OCI-LY3 (cell line): ENCODE measurements around the gene NCAM2.

Experiments used
- H2AFZ ChIP-seq: fragments of 200-600, 300-600 bp; shearing (Covaris generic); 2 replicates; pipeline ENCODE4 v1.6.0; 2014; ENCODE audit warnings: antibody characterized with exemption, low read depth, low read length
- H3K27ac ChIP-seq: fragments of 200-600, 300-600 bp; sonication (generic); 2 replicates; pipeline ENCODE4 v1.5.1; 2014; ENCODE audit warnings: mild to moderate bottlenecking, low read length, moderate library complexity, mixed read lengths
- H3K27me3 ChIP-seq: fragments of 200-600, 300-600 bp; sonication (generic); 2 replicates; pipeline ENCODE4 v1.6.1; 2014; ENCODE audit warnings: low read depth, low read length, mixed read lengths
- H3K36me3 ChIP-seq: fragments of 200-600, 300-600 bp; sonication (generic); replicated peaks from 2 replicates; pipeline ENCODE3; 2014; ENCODE audit warnings: low read depth, low read length, mixed read lengths
- H3K4me1 ChIP-seq: fragments of 300-600, 200-600 bp; sonication (generic); 2 replicates; pipeline ENCODE4 v1.6.1; 2014; ENCODE audit warnings: low read length, mixed read lengths
- H3K4me2 ChIP-seq: fragments of 200-600, 300-600 bp; sonication (generic); 2 replicates; pipeline ENCODE4 v1.6.1; 2014; ENCODE audit warnings: low read length, mixed read lengths
- H3K4me3 ChIP-seq: fragments of 300-600, 200-600 bp; sonication (generic); 2 replicates; pipeline ENCODE4 v1.5.1; 2014; ENCODE audit warnings: antibody characterized with exemption, mild to moderate bottlenecking, low read length, moderate library complexity
- H3K79me2 ChIP-seq: fragments of 300-600, 200-600 bp; shearing (Covaris generic); 2 replicates; pipeline ENCODE4 v1.6.1; 2014; ENCODE audit warnings: mild to moderate bottlenecking, low read length, mixed read lengths
- H3K9ac ChIP-seq: fragments of 300-600, 200-600 bp; shearing (Covaris generic); 2 replicates; pipeline ENCODE4 v1.6.0; 2014; ENCODE audit warnings: mild to moderate bottlenecking, low read length, moderate library complexity
- H3K9me3 ChIP-seq: fragments of 200-600, 300-600 bp; shearing (Covaris generic); 2 replicates; pipeline ENCODE4 v1.6.1; 2014; ENCODE audit warnings: low read length, mixed read lengths; ENCODE audit not compliant: insufficient read depth
- H4K20me1 ChIP-seq: fragments of 200-600, 300-600 bp; sonication (generic); 2 replicates; pipeline ENCODE4 v1.6.1; 2016; ENCODE audit warnings: low read length, mixed read lengths; ENCODE audit not compliant: insufficient read depth
- CTCF ChIP-seq: fragments of 200-600, 300-600 bp; sonication (generic); IDR thresholded peaks from 2 replicates; pipeline ENCODE4 v1.5.1; 2014; ENCODE audit warnings: antibody characterized with exemption, low read length, low read depth
- EZH2phosphoT487 ChIP-seq: fragments of 200-600 bp; shearing (Covaris generic); IDR thresholded peaks from 2 replicates; pipeline ENCODE4 v1.6.1; 2018; ENCODE audit warnings: antibody characterized with exemption, mixed run types, low read depth

Gene NCAM2

GRCh38 chr21:21213297-21213696, 215.1 kb downstream of the NCAM2 start:
- Histone ChIP-seq H3K27me3 (no peaks in the 10 kb centered on the region), H2AFZ (no peak overlapping the region), H3K36me3 (no peaks in the 10 kb centered on the region), H3K9ac (no peak overlapping the region), H3K4me2 (no peak overlapping the region), H4K20me1 (no peaks in the 10 kb centered on the region), H3K27ac (no peak overlapping the region), H3K4me1 (peaks cover 7% of the 10 kb centered on the region), H3K9me3 (no peaks in the 10 kb centered on the region), H3K79me2 (no peaks in the 10 kb centered on the region), H3K4me3 (no peak overlapping the region)
- TF ChIP-seq CTCF (no peak), EZH2phosphoT487 (no peak)

GRCh38 chr21:21216047-21216446, 217.8 kb downstream of the NCAM2 start:
- Histone ChIP-seq H3K4me3 (no peak overlapping the region), H3K27me3 (no peaks in the 10 kb centered on the region), H2AFZ (no peak overlapping the region)

GRCh38 chr21:21226472-21226871, 228.3 kb downstream of the NCAM2 start:
- H3K27ac ChIP-seq: no peak overlapping the region
- H3K4me3 ChIP-seq: no peak overlapping the region
- H3K27me3 ChIP-seq: no peaks in the 10 kb centered on the region
- H2AFZ ChIP-seq: no peak overlapping the region
- no peaks in the 10 kb centered on the region for H3K9me3 ChIP-seq
- H3K4me2 ChIP-seq: no peak overlapping the region
- TF ChIP-seq CTCF: no peak
- no peak for TF ChIP-seq EZH2phosphoT487
- no peak overlapping the region for H3K9ac ChIP-seq
- H3K4me1 ChIP-seq: no peaks in the 10 kb centered on the region
- H4K20me1 ChIP-seq: no peaks in the 10 kb centered on the region
- no peaks in the 10 kb centered on the region for H3K36me3 ChIP-seq
- no peaks in the 10 kb centered on the region for H3K79me2 ChIP-seq

More at GRCh38 chr21:21216047-21216446, 217.8 kb downstream of the NCAM2 start:
- Histone ChIP-seq H3K4me1 (peaks cover 7% of the 10 kb centered on the region), H3K9me3 (no peaks in the 10 kb centered on the region), H3K9ac (no peak overlapping the region), H4K20me1 (no peaks in the 10 kb centered on the region), H3K36me3 (no peaks in the 10 kb centered on the region), H3K79me2 (no peaks in the 10 kb centered on the region), H3K4me2 (no peak overlapping the region), H3K27ac (no peak overlapping the region)
- TF ChIP-seq EZH2phosphoT487 (no peak), CTCF (no peak)

GRCh38 chr21:21230672-21231071, 232.5 kb downstream of the NCAM2 start:
- Histone ChIP-seq H3K4me3 (no peak overlapping the region), H3K36me3 (no peaks in the 10 kb centered on the region), H3K4me2 (no peak overlapping the region), H3K27me3 (no peaks in the 10 kb centered on the region), H3K79me2 (no peaks in the 10 kb centered on the region), H3K4me1 (no peaks in the 10 kb centered on the region), H3K9me3 (no peaks in the 10 kb centered on the region), H3K27ac (no peak overlapping the region), H4K20me1 (no peaks in the 10 kb centered on the region), H3K9ac (no peak overlapping the region), H2AFZ (no peak overlapping the region)
- TF ChIP-seq EZH2phosphoT487 (no peak), CTCF (no peak)
